ENCODE measurements around the gene FAM3A.

The FAM3A gene

DNA sequence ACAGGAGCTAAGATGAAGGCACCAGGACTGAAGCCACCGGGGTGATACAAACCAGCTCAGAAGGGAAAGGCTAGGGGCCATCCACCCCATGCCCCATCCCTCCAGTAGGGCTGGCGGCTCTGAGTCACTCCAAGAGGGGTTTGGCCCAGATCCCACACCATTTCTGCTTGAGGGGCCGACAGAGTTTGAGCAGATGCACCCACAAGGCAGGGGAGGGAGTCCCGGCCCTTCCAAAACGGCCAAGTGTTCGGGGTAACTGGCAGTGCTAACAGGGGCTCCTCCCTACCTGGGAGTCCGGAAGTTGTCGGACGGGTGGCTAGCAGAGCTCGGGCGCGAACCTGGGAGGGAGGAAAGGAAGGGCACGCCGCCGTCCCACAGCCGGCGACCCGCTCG lies 26.0 kb downstream of the FAM3A start:
- ChIA-PET POLR2A (interaction anchor here (0.7 to 3.1 kb wide), 25 partner anchors 8 to 696 kb away, joined by 3 to 35 read pairs (median 6); partner anchors contain the start of genes DNASE1L1, FAM3A, IDH3G and LAGE3), CTCF (interaction anchor here (0.6 to 2.5 kb wide), 3 partner anchors 37 to 55 kb away, joined by 3 to 8 read pairs (median 3); no protein-coding TSS in a partner anchor)
- Histone ChIP-seq H3K36me3 (ENCODE audit: control insufficient read depth in 2 of 2, insufficient read depth in 1 of 2, low read length in 2 of 2) (peaks cover 0 to 21% of the 10 kb centered on the region in 2 experiments; a peak in 1 of 3 replicates), H3K4me3 (ENCODE audit: low read depth, low read length) (peak overlapping the region; percentile 37), H3K9me3 (ENCODE audit: control insufficient read depth, insufficient read depth, low read depth, low read length) (no peaks in the 10 kb centered on the region; the same call in 1 of the 2 replicates), H3K4me1 (ENCODE audit: control insufficient read depth, insufficient read depth, low read length) (no peaks in the 10 kb centered on the region; the same call in 1 of the 2 replicates), H3K27ac (ENCODE audit: extremely low read depth, low read depth, low read length) (peak overlapping the region; percentile 76; the same call in 1 of the 2 replicates)
- TF ChIP-seq, protein P1, sequence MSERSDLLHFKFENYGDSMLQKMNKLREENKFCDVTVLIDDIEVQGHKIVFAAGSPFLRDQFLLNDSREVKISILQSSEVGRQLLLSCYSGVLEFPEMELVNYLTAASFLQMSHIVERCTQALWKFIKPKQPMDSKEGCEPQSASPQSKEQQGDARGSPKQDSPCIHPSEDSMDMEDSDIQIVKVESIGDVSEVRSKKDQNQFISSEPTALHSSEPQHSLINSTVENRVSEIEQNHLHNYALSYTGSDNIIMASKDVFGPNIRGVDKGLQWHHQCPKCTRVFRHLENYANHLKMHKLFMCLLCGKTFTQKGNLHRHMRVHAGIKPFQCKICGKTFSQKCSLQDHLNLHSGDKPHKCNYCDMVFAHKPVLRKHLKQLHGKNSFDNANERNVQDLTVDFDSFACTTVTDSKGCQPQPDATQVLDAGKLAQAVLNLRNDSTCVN (tag by site-specific recombination; optimal IDR thresholded peaks at IDR 0.05), result peak; percentile 36
- peak; percentile 92 for TF ChIP-seq ZBTB48 (tag by site-specific recombination; IDR thresholded peaks at IDR 0.05)
- TF ChIP-seq GLIS2 (tag by site-specific recombination; IDR thresholded peaks at IDR 0.05), result peak; percentile 53; the same call in 1 of the 2 replicates
- TF ChIP-seq REPIN1 (tag by site-specific recombination; IDR thresholded peaks at IDR 0.05; ENCODE audit: low read depth), result no peak
- TF ChIP-seq YY1 (tag by site-specific recombination; IDR thresholded peaks at IDR 0.05), result 0 out of 2 replicates have a peak, but pooled peaks have one; percentile 15
- TF ChIP-seq SP2 (tag by site-specific recombination; IDR thresholded peaks at IDR 0.05), result no peak
- TF ChIP-seq ZNF398 (tag by site-specific recombination; IDR thresholded peaks at IDR 0.05), result peak; percentile 49; the same call in 1 of the 2 replicates
- TF ChIP-seq ZNF341 (tag by site-specific recombination; IDR thresholded peaks at IDR 0.05; ENCODE audit: low read depth), result peak; percentile 72
- TF ChIP-seq ZNF354C (tag by site-specific recombination; IDR thresholded peaks at IDR 0.05; ENCODE audit: borderline replicate concordance, low read depth), result no peak
- TF ChIP-seq ZXDB (tag by site-specific recombination; IDR thresholded peaks at IDR 0.05), result 0 out of 2 replicates have a peak, but pooled peaks have one; percentile 26
- 0 out of 2 replicates have a peak, but pooled peaks have one; percentile 10 for TF ChIP-seq ZBTB20 (tag by site-specific recombination; IDR thresholded peaks at IDR 0.05)
- TF ChIP-seq, protein P2, sequence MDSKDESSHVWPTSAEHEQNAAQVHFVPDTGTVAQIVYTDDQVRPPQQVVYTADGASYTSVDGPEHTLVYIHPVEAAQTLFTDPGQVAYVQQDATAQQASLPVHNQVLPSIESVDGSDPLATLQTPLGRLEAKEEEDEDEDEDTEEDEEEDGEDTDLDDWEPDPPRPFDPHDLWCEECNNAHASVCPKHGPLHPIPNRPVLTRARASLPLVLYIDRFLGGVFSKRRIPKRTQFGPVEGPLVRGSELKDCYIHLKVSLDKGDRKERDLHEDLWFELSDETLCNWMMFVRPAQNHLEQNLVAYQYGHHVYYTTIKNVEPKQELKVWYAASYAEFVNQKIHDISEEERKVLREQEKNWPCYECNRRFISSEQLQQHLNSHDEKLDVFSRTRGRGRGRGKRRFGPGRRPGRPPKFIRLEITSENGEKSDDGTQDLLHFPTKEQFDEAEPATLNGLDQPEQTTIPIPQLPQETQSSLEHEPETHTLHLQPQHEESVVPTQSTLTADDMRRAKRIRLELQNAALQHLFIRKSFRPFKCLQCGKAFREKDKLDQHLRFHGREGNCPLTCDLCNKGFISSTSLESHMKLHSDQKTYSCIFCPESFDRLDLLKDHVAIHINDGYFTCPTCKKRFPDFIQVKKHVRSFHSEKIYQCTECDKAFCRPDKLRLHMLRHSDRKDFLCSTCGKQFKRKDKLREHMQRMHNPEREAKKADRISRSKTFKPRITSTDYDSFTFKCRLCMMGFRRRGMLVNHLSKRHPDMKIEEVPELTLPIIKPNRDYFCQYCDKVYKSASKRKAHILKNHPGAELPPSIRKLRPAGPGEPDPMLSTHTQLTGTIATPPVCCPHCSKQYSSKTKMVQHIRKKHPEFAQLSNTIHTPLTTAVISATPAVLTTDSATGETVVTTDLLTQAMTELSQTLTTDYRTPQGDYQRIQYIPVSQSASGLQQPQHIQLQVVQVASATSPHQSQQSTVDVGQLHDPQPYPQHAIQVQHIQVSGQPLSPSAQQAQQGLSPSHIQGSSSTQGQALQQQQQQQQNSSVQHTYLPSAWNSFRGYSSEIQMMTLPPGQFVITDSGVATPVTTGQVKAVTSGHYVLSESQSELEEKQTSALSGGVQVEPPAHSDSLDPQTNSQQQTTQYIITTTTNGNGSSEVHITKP (tag by site-specific recombination; IDR thresholded peaks at IDR 0.05), result peak; percentile 76
- TF ChIP-seq, protein P3, sequence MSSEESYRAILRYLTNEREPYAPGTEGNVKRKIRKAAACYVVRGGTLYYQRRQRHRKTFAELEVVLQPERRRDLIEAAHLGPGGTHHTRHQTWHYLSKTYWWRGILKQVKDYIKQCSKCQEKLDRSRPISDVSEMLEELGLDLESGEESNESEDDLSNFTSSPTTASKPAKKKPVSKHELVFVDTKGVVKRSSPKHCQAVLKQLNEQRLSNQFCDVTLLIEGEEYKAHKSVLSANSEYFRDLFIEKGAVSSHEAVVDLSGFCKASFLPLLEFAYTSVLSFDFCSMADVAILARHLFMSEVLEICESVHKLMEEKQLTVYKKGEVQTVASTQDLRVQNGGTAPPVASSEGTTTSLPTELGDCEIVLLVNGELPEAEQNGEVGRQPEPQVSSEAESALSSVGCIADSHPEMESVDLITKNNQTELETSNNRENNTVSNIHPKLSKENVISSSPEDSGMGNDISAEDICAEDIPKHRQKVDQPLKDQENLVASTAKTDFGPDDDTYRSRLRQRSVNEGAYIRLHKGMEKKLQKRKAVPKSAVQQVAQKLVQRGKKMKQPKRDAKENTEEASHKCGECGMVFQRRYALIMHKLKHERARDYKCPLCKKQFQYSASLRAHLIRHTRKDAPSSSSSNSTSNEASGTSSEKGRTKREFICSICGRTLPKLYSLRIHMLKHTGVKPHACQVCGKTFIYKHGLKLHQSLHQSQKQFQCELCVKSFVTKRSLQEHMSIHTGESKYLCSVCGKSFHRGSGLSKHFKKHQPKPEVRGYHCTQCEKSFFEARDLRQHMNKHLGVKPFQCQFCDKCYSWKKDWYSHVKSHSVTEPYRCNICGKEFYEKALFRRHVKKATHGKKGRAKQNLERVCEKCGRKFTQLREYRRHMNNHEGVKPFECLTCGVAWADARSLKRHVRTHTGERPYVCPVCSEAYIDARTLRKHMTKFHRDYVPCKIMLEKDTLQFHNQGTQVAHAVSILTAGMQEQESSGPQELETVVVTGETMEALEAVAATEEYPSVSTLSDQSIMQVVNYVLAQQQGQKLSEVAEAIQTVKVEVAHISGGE (tag by site-specific recombination; conservative IDR thresholded peaks at IDR 0.05; ENCODE audit: low read depth), result 0 out of 2 replicates have a peak, but pooled peaks have one; percentile 21
- TF ChIP-seq KLF17 (tag by site-specific recombination; IDR thresholded peaks at IDR 0.05), result 0 out of 2 replicates have a peak, but pooled peaks have one; percentile 44
- TF ChIP-seq, protein P4, sequence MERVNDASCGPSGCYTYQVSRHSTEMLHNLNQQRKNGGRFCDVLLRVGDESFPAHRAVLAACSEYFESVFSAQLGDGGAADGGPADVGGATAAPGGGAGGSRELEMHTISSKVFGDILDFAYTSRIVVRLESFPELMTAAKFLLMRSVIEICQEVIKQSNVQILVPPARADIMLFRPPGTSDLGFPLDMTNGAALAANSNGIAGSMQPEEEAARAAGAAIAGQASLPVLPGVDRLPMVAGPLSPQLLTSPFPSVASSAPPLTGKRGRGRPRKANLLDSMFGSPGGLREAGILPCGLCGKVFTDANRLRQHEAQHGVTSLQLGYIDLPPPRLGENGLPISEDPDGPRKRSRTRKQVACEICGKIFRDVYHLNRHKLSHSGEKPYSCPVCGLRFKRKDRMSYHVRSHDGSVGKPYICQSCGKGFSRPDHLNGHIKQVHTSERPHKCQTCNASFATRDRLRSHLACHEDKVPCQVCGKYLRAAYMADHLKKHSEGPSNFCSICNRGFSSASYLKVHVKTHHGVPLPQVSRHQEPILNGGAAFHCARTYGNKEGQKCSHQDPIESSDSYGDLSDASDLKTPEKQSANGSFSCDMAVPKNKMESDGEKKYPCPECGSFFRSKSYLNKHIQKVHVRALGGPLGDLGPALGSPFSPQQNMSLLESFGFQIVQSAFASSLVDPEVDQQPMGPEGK (tag by site-specific recombination; IDR thresholded peaks at IDR 0.05), result peak; percentile 43; the same call in 1 of the 2 replicates
- peak; percentile 69; the same call in 1 of the 2 replicates for TF ChIP-seq ZNF600 (tag by site-specific recombination; IDR thresholded peaks at IDR 0.05)
- TF ChIP-seq ZNF580 (tag by site-specific recombination; IDR thresholded peaks at IDR 0.05), result no peak

Measured in HEK293 (cell line).